Gastroesophageal sphincter (tissue), 4 donors: ENCODE measurements around the gene SLC18A2. TPM values are rescaled to one million over a fixed set of nuclear protein-coding genes. Genes with fewer than 3 reads are reported as not detected.

Experiments
- ATAC-seq: fragments of 150-250 bp; one replicate; pipeline ENCODE4 v1.9.1; 2016; ENCODE audit warnings: mild to moderate bottlenecking, moderate library complexity
- H3K27ac ChIP-seq, 4 donors: fragments of 200-600 bp; sonication (generic) in 3 of 4; 1 replicate in 3 of 4; 2 replicates in 1 of 4; pipeline ENCODE4 v1.5.1; 2016 to 2019
- H3K27me3 ChIP-seq: fragments of 200-600 bp; sonication (generic); one replicate; pipeline ENCODE4 v1.5.1; 2019
- H3K36me3 ChIP-seq, 2 donors: fragments of 200-600 bp; sonication (generic); one replicate each; pipeline ENCODE4 v1.5.1; 2019; ENCODE audit warnings: control low read depth in 1 of 2
- H3K4me1 ChIP-seq, 3 donors: fragments of 200-600 bp; sonication (generic); 1 replicate in 2 of 3; 2 replicates in 1 of 3; pipeline ENCODE4 v1.5.1; 2016 to 2019; ENCODE audit warnings: control low read depth in 2 of 3
- H3K4me3 ChIP-seq, 2 donors: fragments of 200-600 bp; sonication (generic); one replicate each; pipeline ENCODE4 v1.5.1; 2019; ENCODE audit warnings: mild to moderate bottlenecking in 1 of 2, moderate library complexity in 1 of 2
- H3K9me3 ChIP-seq, 3 donors: fragments of 200-600 bp; sonication (generic); one replicate each; pipeline ENCODE4 v1.5.1; 2017 to 2019; ENCODE audit warnings: control low read depth in 2 of 3
- CTCF ChIP-seq, 4 experiments: fragments of 200-600 bp in 2 of 4; fragments of 450-650 bp in 2 of 4; sonication (generic) in 1 of 4; IDR thresholded peaks; one replicate each; pipeline ENCODE4 v1.5.1; 2017 to 2019; ENCODE audit warnings: antibody characterized with exemption in 4 of 4, mild to moderate bottlenecking in 2 of 4, moderate library complexity in 2 of 4
- EP300 ChIP-seq: sonication (generic); formaldehyde crosslinking; IDR thresholded peaks from one replicate; pipeline ENCODE4 v1.6.1; 2017; ENCODE audit warnings: antibody characterized with exemption, mild to moderate bottlenecking
- POLR2A ChIP-seq, 2 donors: fragments of 450-650 bp; IDR thresholded peaks; one replicate each; pipeline ENCODE4 v1.6.1; 2017; ENCODE audit warnings: antibody characterized with exemption in 2 of 2, mild to moderate bottlenecking in 2 of 2, moderate library complexity in 1 of 2
- POLR2AphosphoS5 ChIP-seq: sonication (generic); formaldehyde crosslinking; IDR thresholded peaks from one replicate; pipeline ENCODE4 v1.6.1; 2017; ENCODE audit warnings: antibody characterized with exemption
- WGBS, 2 donors: methylation state at CpG; one replicate each; pipeline ENCODE4 v1.1.5; 2018; ENCODE audit warnings: low coverage in 1 of 2; 5-methylcytosine and 5-hydroxymethylcytosine counted together
- total RNA-seq, 4 donors: library from RNA; depleted of rRNA; stranded (reverse); fragments of >200 nt; gene quantifications; one replicate each; pipeline ENCODE4 v1.1.0, GENCODE V29; 2016

The SLC18A2 gene
- total RNA-seq, 4 donors from 2014 or later, result 0.82 to 1.9 (median 0.89) TPM

GRCh38 chr10:117222552-117222951 is 18.4 kb upstream of the SLC18A2 start:
- 100% methylated on average over 1 to 3 of the region's 5 CpGs for WGBS, 2 donors
- Histone ChIP-seq H3K9me3 (no peaks in the 10 kb centered on the region), H3K27me3 (peaks cover 82% of the 10 kb centered on the region), H3K27ac (no peak overlapping the region), H3K4me1 (peaks cover 0 to under 1% (median 0%) of the 10 kb centered on the region in 3 donors), H3K4me3 (no peak overlapping the region), H3K36me3 (no peaks in the 10 kb centered on the region)
- ATAC-seq, result no peak
- TF ChIP-seq POLR2A (IDR thresholded peaks at IDR 0.05) (no peak), POLR2AphosphoS5 (no peak), CTCF (IDR thresholded peaks at IDR 0.05) (no peak), EP300 (no peak)

- Histone ChIP-seq H3K9me3 (no peaks in the 10 kb centered on the region), H3K36me3 (no peaks in the 10 kb centered on the region), H3K4me1 (no peaks in the 10 kb centered on the region), H3K4me3 (no peak overlapping the region), H3K27ac (no peak overlapping the region), H3K27me3 (peaks cover 82% of the 10 kb centered on the region)
- no peak for TF ChIP-seq EP300
- TF ChIP-seq CTCF (IDR thresholded peaks at IDR 0.05), result no peak
- TF ChIP-seq POLR2A (IDR thresholded peaks at IDR 0.05), result no peak
- no peak for TF ChIP-seq POLR2AphosphoS5
- no peak for ATAC-seq
- 80% methylated on average over 2 of the region's 4 CpGs; no CpG with 5 or more reads in 1 of the 2 donors for WGBS, 2 donors
Observed at GRCh38 chr10:117222976-117223692, 17.8 kb upstream of the SLC18A2 start.

- Histone ChIP-seq H3K27me3 (peaks cover 81% of the 10 kb centered on the region), H3K36me3 (no peaks in the 10 kb centered on the region), H3K4me1 (no peaks in the 10 kb centered on the region), H3K9me3 (no peaks in the 10 kb centered on the region), H3K4me3 (no peak overlapping the region), H3K27ac (no peak overlapping the region)
- ATAC-seq, result no peak
- WGBS, 2 donors, result 80 to 92% methylated on average over 2 to 7 of the region's 7 CpGs
- no peak for TF ChIP-seq POLR2AphosphoS5
Observed at GRCh38 chr10:117223693-117224430, 17.1 kb upstream of the SLC18A2 start.

- no peak overlapping the region for H3K4me3 ChIP-seq
- WGBS, 2 donors, result 73% methylated on average over 3 of the region's 3 CpGs; no CpG with 5 or more reads in 1 of the 2 donors
- H3K4me1 ChIP-seq, result no peaks in the 10 kb centered on the region
- no peaks in the 10 kb centered on the region for H3K36me3 ChIP-seq
- ATAC-seq, result no peak
- peaks cover 86% of the 10 kb centered on the region for H3K27me3 ChIP-seq
- no peak overlapping the region for H3K27ac ChIP-seq
- TF ChIP-seq POLR2AphosphoS5 (no peak), CTCF (IDR thresholded peaks at IDR 0.05) (no peak), EP300 (no peak), POLR2A (IDR thresholded peaks at IDR 0.05) (no peak)
- no peaks in the 10 kb centered on the region for H3K9me3 ChIP-seq
Observed at GRCh38 chr10:117224881-117225280, 16.0 kb upstream of the SLC18A2 start.

GRCh38 chr10:117226813-117227451 is 14.0 kb upstream of the SLC18A2 start:
- ATAC-seq, result no peak
- no peaks in the 10 kb centered on the region for H3K36me3 ChIP-seq
- peaks cover 86% of the 10 kb centered on the region for H3K27me3 ChIP-seq
- 27 to 32% methylated on average over 5 to 6 of the region's 10 CpGs for WGBS, 2 donors
- TF ChIP-seq CTCF (IDR thresholded peaks at IDR 0.05), result no peak
- no peak for TF ChIP-seq POLR2A (IDR thresholded peaks at IDR 0.05)
- TF ChIP-seq POLR2AphosphoS5, result no peak
- no peak for TF ChIP-seq EP300
- H3K9me3 ChIP-seq, result no peaks in the 10 kb centered on the region
- H3K4me3 ChIP-seq, result no peak overlapping the region
- no peak overlapping the region for H3K27ac ChIP-seq
- no peaks in the 10 kb centered on the region for H3K4me1 ChIP-seq
